ENCODE measurements around the gene ARHGAP4.

The ARHGAP4 gene

GRCh38 chrX:153925739-153926551 is at the start of gene ARHGAP4:
TSS of gene ARHGAP4 (minus strand) at chrX:153926264. CDS start at chrX:153926202, 62 bp downstream.
- no peak for DNase-seq (ENCODE audit: low spot score)

DNA sequence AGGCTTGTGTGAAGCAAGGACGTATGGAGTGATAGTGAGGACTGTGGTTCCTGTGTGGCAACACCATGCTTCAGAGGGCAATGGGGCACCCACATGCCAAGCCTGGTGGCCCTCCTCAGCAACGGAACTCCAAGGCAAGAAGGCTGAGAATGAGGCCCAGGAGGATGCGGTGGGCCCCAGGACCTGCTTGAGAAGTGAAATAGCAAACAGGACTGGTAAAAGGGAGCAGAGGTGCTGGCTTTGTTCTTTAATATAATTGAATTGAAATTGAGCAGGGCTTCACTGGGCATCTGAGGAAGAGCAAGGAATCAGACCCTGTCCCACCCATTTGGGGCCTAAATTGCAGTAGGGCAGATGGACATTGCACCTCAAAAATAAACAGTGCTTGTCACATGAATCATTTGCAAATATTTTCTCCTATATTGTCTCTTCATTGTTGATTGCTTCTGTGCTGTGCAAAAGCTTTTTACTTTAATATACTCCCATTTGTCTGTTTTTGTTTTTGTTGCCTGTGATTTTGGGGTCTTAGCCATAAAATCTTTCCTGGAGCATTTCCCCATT is 48.7 kb upstream of the ARHGAP4 start:
- no peak for DNase-seq (ENCODE audit: low spot score)

DNA sequence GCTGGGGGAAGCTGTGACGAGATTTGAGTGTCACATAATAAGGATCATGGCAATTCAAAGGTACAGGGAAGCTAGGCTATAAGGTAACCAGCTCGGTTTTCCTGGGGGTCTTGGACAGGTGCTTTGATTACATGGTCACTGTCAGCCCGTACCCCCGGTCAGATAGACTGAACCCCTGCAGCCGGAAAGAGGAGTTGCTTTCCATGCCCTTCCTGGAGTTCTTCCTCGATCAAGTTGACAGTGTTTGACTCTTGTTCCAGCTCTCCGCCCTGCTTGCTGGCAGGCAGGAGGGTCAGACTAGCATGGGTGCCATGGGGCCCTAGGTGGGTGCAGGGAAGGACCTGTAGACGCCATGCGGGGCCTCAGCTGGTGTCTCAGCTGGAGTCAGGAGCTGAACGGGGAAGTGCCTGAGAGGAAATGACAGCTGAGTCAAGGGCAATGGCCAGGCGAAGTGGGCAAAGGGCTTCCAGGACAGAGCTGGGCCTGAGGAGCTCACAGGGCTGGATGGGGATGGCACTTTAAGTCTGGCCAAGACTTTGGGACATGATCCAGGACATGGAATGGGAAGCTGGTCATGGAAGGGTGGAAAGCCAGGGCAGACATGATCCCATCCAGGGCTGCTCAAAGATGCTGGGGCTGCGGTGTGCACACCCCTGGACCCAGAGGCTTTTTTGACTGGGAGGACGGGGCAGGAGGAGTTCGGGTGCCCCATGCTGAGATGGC is 48.1 kb upstream of the ARHGAP4 start:
- DNase-seq (ENCODE audit: low spot score) = no peak

GRCh38 chrX:153973127-153974002 is 47.3 kb upstream of the ARHGAP4 start:
- DNase-seq (ENCODE audit: low spot score) = no peak

GRCh38 chrX:153972368-153973126 is 46.5 kb upstream of the ARHGAP4 start, which contains the start of gene TMEM187:
TSS of gene TMEM187 (plus strand) at chrX:153972754. CDS start at chrX:153982063, 9,309 bp downstream.
- DNase-seq (ENCODE audit: low spot score) = peak; percentile 82

DNA sequence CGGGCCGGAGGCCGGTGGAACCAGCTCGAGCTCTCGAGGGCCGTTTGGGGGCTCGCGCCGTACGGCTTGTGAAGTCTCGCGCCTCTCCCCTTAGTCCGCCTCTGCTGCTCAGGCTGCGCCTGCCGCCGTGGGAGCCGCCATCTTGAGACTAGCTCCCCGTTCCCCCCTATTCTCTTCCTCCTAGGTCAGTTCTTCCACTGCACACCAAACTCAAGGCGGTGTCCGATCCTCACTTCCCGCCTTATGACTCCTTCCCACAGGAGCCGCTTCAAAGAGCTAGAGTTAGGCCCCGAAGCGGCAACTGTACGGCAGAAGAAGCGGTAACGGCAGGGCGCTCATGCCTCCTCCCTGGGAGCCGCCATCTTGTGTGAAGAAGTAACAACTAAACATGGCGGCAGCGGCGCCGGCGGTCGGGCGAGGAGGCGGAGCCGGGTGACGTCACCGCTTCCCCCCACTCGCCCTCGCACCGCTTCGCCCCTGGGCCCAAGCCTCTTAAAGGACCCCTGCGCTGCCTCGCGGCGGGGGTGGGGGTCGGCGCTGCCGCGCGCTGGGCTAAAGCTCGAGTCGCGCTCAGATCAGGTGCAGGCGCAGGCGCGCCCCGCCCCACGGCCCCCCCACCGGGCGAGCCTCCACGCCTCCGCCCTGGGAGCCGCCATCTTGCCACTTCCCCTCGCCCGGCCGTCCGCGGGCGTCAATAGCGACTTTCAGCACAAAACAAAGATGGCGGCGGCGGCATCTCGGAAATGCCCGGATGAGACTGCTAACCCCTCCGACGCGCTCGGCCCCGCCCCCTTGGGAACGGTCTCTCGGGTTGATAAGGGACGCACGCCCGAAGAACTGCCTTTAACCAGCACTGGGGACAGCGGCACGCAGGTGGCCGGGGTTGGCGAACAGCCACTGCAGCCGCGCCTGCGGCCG is 45.6 kb upstream of the ARHGAP4 start, which contains the start of gene HCFC1:
TSS of gene HCFC1 (minus strand) at position 369 of the 918 bp plus-strand sequence. CDS start 978 bp downstream, outside the sequence.
- DNase-seq (ENCODE audit: low spot score) = peak; percentile 85

GRCh38 chrX:153971124-153971449 is 45.0 kb upstream of the ARHGAP4 start:
- peak; percentile 89 for DNase-seq (ENCODE audit: low spot score)

DNA sequence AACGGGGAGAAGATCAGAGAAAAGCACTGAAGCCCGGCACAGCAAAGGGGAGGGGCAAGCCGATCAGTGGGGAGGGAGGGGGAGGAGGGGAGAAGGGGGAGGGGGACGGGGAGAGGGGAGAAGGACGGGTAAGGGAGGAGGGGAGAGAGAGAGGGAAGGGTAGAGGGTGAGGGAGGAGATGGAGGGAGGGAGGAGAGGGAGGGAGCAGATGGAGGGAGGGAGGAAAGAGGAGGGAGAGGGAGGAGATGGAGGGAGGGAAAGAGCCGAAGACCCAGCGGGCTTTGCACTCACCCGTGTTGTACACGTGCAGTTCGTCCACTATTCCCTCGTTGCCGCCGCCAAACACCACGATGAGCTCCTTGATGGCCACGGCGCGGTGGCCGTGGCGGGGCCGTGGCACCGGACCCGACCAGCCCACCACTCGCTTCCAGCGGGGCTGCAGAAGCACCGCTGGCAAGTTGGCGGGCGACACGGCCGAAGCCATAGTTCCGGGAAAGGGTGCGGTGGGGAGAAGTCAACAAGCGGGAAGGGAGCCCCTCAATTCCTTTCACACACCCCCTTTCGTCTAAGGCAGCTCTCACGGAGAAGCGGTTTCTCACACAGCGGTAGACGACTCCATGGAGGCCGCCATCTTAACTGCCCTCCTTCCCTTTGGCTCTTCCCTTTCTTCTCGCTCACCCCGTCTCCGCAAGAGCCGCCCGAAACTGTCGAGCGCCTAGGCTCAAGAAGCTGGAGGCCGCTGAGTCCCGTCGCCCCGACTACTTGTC is 44.5 kb upstream of the ARHGAP4 start:
- DNase-seq (ENCODE audit: low spot score) = peak; percentile 77

DNA sequence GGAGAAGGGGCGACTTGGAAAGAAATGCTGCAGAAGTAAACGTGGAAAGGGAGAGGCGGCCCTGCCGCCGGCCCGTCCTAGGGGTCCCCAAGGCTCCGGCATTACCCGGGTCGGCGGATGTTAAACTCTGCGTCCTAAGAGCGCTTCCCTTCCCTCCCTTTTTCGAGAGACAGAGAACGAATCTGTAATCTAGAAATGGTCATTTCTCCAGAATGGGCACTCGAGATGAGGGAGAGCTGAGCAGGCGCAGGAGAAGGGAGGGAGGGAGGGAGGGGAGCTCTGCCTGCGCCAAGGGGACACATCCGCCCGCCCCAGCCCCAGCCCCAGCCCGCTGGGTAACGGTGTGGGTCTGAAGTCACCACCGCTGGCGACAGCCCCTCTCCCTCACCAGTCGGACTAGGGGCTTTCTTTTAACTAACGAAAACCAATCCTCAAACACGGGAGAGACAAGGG is 43.9 kb upstream of the ARHGAP4 start:
- peak; percentile 62 for DNase-seq (ENCODE audit: low spot score)

- no peak for DNase-seq (ENCODE audit: low spot score)
Observed at GRCh38 chrX:153969125-153969903, 43.2 kb upstream of the ARHGAP4 start.

DNA sequence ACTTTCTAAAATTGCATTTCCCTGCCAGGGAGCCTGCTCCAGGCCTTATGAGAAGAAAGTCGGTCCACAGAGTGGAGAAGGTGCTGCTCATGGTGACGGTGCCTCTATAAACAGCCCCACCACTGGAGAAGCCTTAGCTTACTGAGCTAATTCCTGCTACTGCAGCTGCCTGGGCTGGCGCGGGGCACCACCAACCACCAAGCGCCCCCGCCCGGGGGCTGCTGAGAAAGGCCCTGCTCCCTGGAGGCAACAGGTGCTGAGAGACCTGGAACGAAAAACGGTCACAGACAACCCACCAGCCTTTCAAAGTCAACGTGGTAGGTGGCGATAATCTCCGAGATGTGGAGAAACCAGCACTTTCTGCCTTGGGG is 42.7 kb upstream of the ARHGAP4 start:
- no peak for DNase-seq (ENCODE audit: low spot score)

DNA sequence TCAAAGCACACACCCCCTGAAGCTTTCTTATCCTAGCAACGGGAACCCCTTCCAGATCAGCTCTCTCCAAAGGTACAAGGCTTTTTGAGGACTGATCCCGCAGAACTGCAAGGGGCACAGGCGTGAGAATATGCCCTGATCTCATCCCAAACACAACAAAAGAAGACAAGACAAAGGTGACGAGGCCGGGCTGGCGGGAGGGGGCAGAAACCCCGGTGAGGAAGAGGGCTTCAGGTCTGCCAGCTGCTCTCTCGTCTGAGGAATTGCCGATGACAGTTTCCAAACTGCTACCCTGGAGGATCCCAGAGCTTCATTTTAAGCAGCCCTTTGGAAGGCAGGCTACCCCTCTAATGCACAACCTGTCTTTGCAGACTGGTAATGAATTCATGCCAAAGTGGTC is 42.2 kb upstream of the ARHGAP4 start:
- DNase-seq (ENCODE audit: low spot score) = no peak

DNA sequence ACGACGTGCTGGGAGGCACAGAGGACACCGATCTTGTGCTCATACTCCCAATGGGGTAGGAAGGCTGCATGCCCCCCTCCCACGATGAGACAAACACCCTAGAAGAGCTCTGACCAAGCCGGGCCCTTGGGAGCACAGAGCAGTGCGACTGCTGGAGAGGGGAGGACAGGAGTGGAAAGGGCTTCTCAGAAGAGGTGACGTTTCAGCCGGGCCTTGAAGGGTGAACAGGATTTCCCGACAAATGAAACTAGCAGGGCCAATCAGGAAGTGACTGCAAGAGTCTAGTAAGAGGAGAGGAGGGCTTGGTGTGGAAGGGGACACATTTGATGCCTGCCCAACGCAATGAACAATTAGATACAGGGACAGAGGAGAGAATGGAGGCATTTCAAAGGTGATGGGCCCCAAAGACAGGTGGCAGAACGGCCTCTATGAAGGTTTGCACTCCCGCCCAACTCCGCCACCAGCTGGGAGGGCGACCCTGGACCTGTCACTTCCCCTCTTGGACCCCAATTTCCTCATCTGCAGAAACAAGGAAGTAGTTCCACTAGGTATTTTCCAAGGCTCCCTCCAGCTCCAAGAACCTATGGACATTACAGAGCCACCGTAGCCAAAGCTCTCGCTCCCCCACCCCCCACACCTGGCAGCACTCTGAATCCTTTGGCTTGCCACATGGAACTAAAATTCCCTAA is 41.6 kb upstream of the ARHGAP4 start:
- no peak for DNase-seq (ENCODE audit: low spot score)

GRCh38 chrX:153966841-153967535 is 40.9 kb upstream of the ARHGAP4 start:
- DNase-seq (ENCODE audit: low spot score) = peak; percentile 63

GRCh38 chrX:153966283-153966688 is 40.2 kb upstream of the ARHGAP4 start:
- no peak for DNase-seq (ENCODE audit: low spot score)

GRCh38 chrX:153965406-153965805 is 39.3 kb upstream of the ARHGAP4 start:
- no peak for DNase-seq (ENCODE audit: low spot score)

- no peak for DNase-seq (ENCODE audit: low spot score)
Observed at GRCh38 chrX:153964105-153964504, 38.0 kb upstream of the ARHGAP4 start.

Data from putamen (tissue), 1 donor.